Hepatocyte (in vitro differentiated cells): ENCODE measurements around the gene RAB3IL1. TPM values are rescaled to one million over a fixed set of nuclear protein-coding genes. Genes with fewer than 3 reads are reported as not detected.

Source experiments
- DNase-seq: peaks from one replicate; pipeline ENCODE4 v3.0.0-alpha.2; 2016; ENCODE audit warnings: low spot score
- H2AFZ ChIP-seq: fragments of 200-600 bp; sonication (generic); 2 replicates; pipeline ENCODE4 v1.6.0; 2016; ENCODE audit warnings: antibody characterized with exemption, mild to moderate bottlenecking
- H3K27ac ChIP-seq: fragments of 200-600 bp; sonication (generic); 2 replicates; pipeline ENCODE4 v1.5.1; 2016; ENCODE audit warnings: mild to moderate bottlenecking
- H3K27me3 ChIP-seq: fragments of 200-600 bp; sonication (generic); 2 replicates; pipeline ENCODE4 v1.6.1; 2016
- H3K36me3 ChIP-seq: fragments of 200-600 bp; sonication (generic); replicated peaks from 2 replicates; pipeline ENCODE4 v1.5.1; 2016; ENCODE audit warnings: low read depth; ENCODE audit not compliant: insufficient read depth
- H3K4me1 ChIP-seq: fragments of 200-600 bp; sonication (generic); 2 replicates; pipeline ENCODE4 v1.5.1; 2016; ENCODE audit warnings: mild to moderate bottlenecking, moderate library complexity; ENCODE audit not compliant: insufficient read depth
- H3K4me2 ChIP-seq: fragments of 200-600 bp; sonication (generic); 2 replicates; pipeline ENCODE4 v1.6.0; 2016
- H3K4me3 ChIP-seq: fragments of 200-600 bp; sonication (generic); 2 replicates; pipeline ENCODE4 v1.5.1; 2016; ENCODE audit warnings: mild to moderate bottlenecking
- H3K79me2 ChIP-seq: fragments of 200-600 bp; sonication (generic); 2 replicates; pipeline ENCODE4 v1.6.0; 2017; ENCODE audit warnings: mild to moderate bottlenecking
- H3K9me2 ChIP-seq: fragments of 200-600 bp; sonication (generic); replicated peaks from 2 replicates; pipeline ENCODE4 v1.6.0; 2017; ENCODE audit warnings: mild to moderate bottlenecking; ENCODE audit not compliant: insufficient read depth
- H3K9me3 ChIP-seq: fragments of 200-600 bp; sonication (generic); 2 replicates; pipeline ENCODE4 v1.5.1; 2016; ENCODE audit warnings: low read depth, mild to moderate bottlenecking
- H4K20me1 ChIP-seq: fragments of 200-600 bp; sonication (generic); 2 replicates; pipeline ENCODE4 v1.6.0; 2016; ENCODE audit warnings: mild to moderate bottlenecking; ENCODE audit not compliant: insufficient read depth, poor library complexity, severe bottlenecking
- CTCF ChIP-seq: fragments of 200-600 bp; sonication (generic); IDR thresholded peaks from 2 replicates; pipeline ENCODE4 v1.5.1; 2016; ENCODE audit warnings: antibody characterized with exemption, mild to moderate bottlenecking; ENCODE audit not compliant: poor library complexity
- EZH2 ChIP-seq: fragments of 200-600 bp; sonication (generic); IDR thresholded peaks from 2 replicates; pipeline ENCODE4 v1.6.1; 2016; ENCODE audit warnings: antibody characterized with exemption, mild to moderate bottlenecking, borderline replicate concordance
- EZH2phosphoT487 ChIP-seq: fragments of 200-600 bp; sonication (generic); IDR thresholded peaks from one replicate; pipeline ENCODE4 v1.6.1; 2018; ENCODE audit warnings: antibody characterized with exemption, mild to moderate bottlenecking, low read depth, moderate library complexity; ENCODE audit not compliant: unreplicated experiment, severe bottlenecking
- WGBS: methylation state at CpG from one replicate; pipeline ENCODE4 v1.1.6; 2016; ENCODE audit warnings: low lambda C conversion rate; ENCODE audit errors: missing lambda C conversion rate; 5-methylcytosine and 5-hydroxymethylcytosine counted together
- polyA plus RNA-seq: library from polyadenylated mRNA; unstranded; fragments of >200 nt; fragmentation: Nextera tagmentation; extraction: Ambion mirVana; gene quantifications from 2 replicates; pipeline ENCODE4 v1.2.1, GENCODE V29; 2016
- total RNA-seq: library from RNA; depleted of rRNA; stranded (reverse); fragments of >200 nt; gene quantifications from 2 replicates; pipeline ENCODE4 v1.2.3, GENCODE V29; 2014

Gene RAB3IL1
- total and polyA plus RNA-seq, 2 experiments from 2014 or later, result 10.8 to 18.6 TPM

GRCh38 chr11:61905801-61906521, 11.4 kb downstream of the RAB3IL1 start:
- Histone ChIP-seq H2AFZ (no peak overlapping the region), H3K27me3 (no peaks in the 10 kb centered on the region), H3K27ac (no peak overlapping the region), H3K79me2 (no peaks in the 10 kb centered on the region), H3K4me3 (no peak overlapping the region), H3K9me3 (no peaks in the 10 kb centered on the region), H4K20me1 (no peaks in the 10 kb centered on the region), H3K4me2 (no peak overlapping the region), H3K9me2 (no peaks in the 10 kb centered on the region), H3K36me3 (no peaks in the 10 kb centered on the region), H3K4me1 (peaks cover 15% of the 10 kb centered on the region)
- DNase-seq, result no peak
- TF ChIP-seq CTCF (no peak), EZH2 (no peak), EZH2phosphoT487 (no peak)
- 95% methylated on average over 14 of the region's 14 CpGs for WGBS

- Histone ChIP-seq H4K20me1 (no peaks in the 10 kb centered on the region), H3K79me2 (no peaks in the 10 kb centered on the region), H3K9me2 (no peaks in the 10 kb centered on the region), H3K4me1 (peaks cover 15% of the 10 kb centered on the region), H3K27ac (no peak overlapping the region), H3K4me2 (no peak overlapping the region), H3K4me3 (no peak overlapping the region), H3K27me3 (no peaks in the 10 kb centered on the region), H3K36me3 (no peaks in the 10 kb centered on the region), H2AFZ (no peak overlapping the region), H3K9me3 (no peaks in the 10 kb centered on the region)
- no peak for DNase-seq
- TF ChIP-seq CTCF, result no peak
- TF ChIP-seq EZH2phosphoT487, result no peak
- no peak for TF ChIP-seq EZH2
- WGBS, result 93% methylated on average over 13 of the region's 13 CpGs
These were observed 12.2 kb downstream of the RAB3IL1 start for GRCh38 chr11:61905067-61905696.

- TF ChIP-seq CTCF (no peak), EZH2phosphoT487 (no peak), EZH2 (no peak)
- Histone ChIP-seq H3K36me3 (no peaks in the 10 kb centered on the region), H3K79me2 (no peaks in the 10 kb centered on the region), H3K27ac (no peak overlapping the region), H3K9me2 (no peaks in the 10 kb centered on the region), H2AFZ (no peak overlapping the region), H4K20me1 (no peaks in the 10 kb centered on the region), H3K9me3 (no peaks in the 10 kb centered on the region), H3K4me3 (no peak overlapping the region), H3K4me1 (peaks cover 15% of the 10 kb centered on the region), H3K4me2 (no peak overlapping the region), H3K27me3 (no peaks in the 10 kb centered on the region)
- WGBS, result 59% methylated on average over 19 of the region's 19 CpGs
- DNase-seq, result peak; percentile 68
These were observed 12.8 kb downstream of the RAB3IL1 start for GRCh38 chr11:61904539-61905048.
